HepG2 (cell line): ENCODE data around the gene DNAAF6. TPM values are rescaled to one million over a fixed set of nuclear protein-coding genes. Genes with fewer than 3 reads are reported as not detected.

Experiments used
- ATAC-seq: fragments of 200-7000 bp; cut with Tn5 transposase; 3 replicates; pipeline ENCODE4 v1.9.1; 2020; ENCODE audit warnings: mild to moderate bottlenecking, moderate library complexity
- BruUV-seq: library from RNA; stranded (reverse); fragments of 400-500 nt; replicated peaks from 2 replicates; lab custom pipeline; 2021; lab: Mats Ljungman, UMichigan
- CTCF ChIA-PET: fragments of 300-600 bp; formaldehyde crosslinking; extraction: SDS; loops from one replicate; lab custom pipeline; 2021; ENCODE audit warnings: low total read pairs, inconsistent platforms, low intra/inter-chr PET ratio; lab: Yijun Ruan, JAX
- POLR2A ChIA-PET: fragments of 350-600 bp; sonication (Branson Sonifier 250); formaldehyde crosslinking; loops from one replicate; lab custom pipeline; 2020; ENCODE audit warnings: antibody characterized with exemption, inconsistent platforms; lab: Yijun Ruan, JAX
- DNase-seq: peaks from one replicate; pipeline ENCODE4 v3.0.0-alpha.2; 2015; ENCODE audit warnings: low spot score
- FAIRE-seq: peaks from 3 replicates; lab custom pipeline; 2011; peaks lifted over from hg19 to GRCh38; lab: Jason Lieb, UNC
- H2AFZ ChIP-seq: one replicate; pipeline ENCODE4 v1.6.1; 2011; ENCODE audit warnings: low read length, inconsistent platforms
- H3K27ac ChIP-seq: fragments of 300-600 bp; 3 replicates; pipeline ENCODE4 v1.8.0; 2011; ENCODE audit warnings: mixed run types, mild to moderate bottlenecking, mixed read lengths, low read length, inconsistent platforms; ENCODE audit not compliant: insufficient read depth; ENCODE audit errors: extremely low read length
- H3K27me3 ChIP-seq, 2 experiments: fragments of 200-600 bp in 1 of 2; 2 replicates in 1 of 2; 3 replicates in 1 of 2; pipeline versions ENCODE4 v1.6.0 to v1.8.0; 2011; ENCODE audit warnings: low read length in 2 of 2, mild to moderate bottlenecking in 2 of 2, moderate library complexity in 2 of 2, inconsistent platforms in 1 of 2; ENCODE audit not compliant: insufficient read depth in 2 of 2, control insufficient read depth in 1 of 2
- H3K36me3 ChIP-seq, 2 experiments: fragments of 200-600 bp in 1 of 2; replicated peaks in 1 of 2; 2 replicates in 1 of 2; 3 replicates in 1 of 2; pipeline versions ENCODE4 v1.5.1 to v1.8.0; 2011; ENCODE audit warnings: low read length in 2 of 2, inconsistent platforms in 1 of 2; ENCODE audit not compliant: insufficient read depth in 2 of 2, control insufficient read depth in 1 of 2
- H3K4me1 ChIP-seq: 2 replicates; pipeline ENCODE4 v1.5.1; 2012; ENCODE audit warnings: low read length, inconsistent platforms; ENCODE audit not compliant: insufficient read depth
- H3K4me2 ChIP-seq: 2 replicates; pipeline ENCODE4 v1.6.0; 2011; ENCODE audit warnings: low read depth, low read length, inconsistent platforms
- H3K4me3 ChIP-seq, 3 experiments: fragments of 200-600 bp in 1 of 3; sonication (generic), shearing (Covaris generic) in 1 of 3; replicated peaks in 1 of 3; 2 replicates each; pipeline ENCODE4 v1.5.1; 2011 to 2016; ENCODE audit warnings: low read length in 3 of 3, inconsistent platforms in 2 of 3, low read depth in 2 of 3, mild to moderate bottlenecking in 2 of 3, control low read depth in 1 of 3, mixed read lengths in 1 of 3; ENCODE audit not compliant: insufficient read depth in 1 of 3
- H3K79me2 ChIP-seq: one replicate; pipeline ENCODE4 v1.6.1; 2011; ENCODE audit warnings: low read length, inconsistent platforms; ENCODE audit not compliant: insufficient read depth
- H3K9ac ChIP-seq: 2 replicates; pipeline ENCODE4 v1.6.0; 2011; ENCODE audit warnings: mild to moderate bottlenecking, low read depth, low read length, inconsistent platforms; ENCODE audit not compliant: insufficient read depth
- H3K9me3 ChIP-seq: 2 replicates; pipeline ENCODE4 v1.5.1; 2012; ENCODE audit warnings: mild to moderate bottlenecking, low read length
- H4K20me1 ChIP-seq: 2 replicates; pipeline ENCODE4 v1.6.0; 2011; ENCODE audit warnings: inconsistent platforms, mild to moderate bottlenecking, low read length, moderate library complexity; ENCODE audit not compliant: insufficient read depth
- ATF5 ChIP-seq: sonication (generic); formaldehyde crosslinking; IDR thresholded peaks from 2 replicates; pipeline ENCODE4 v1.4.0; 2020; ENCODE audit warnings: mild to moderate bottlenecking, low read depth, missing genetic modification reagents
- EED ChIP-seq: sonication (generic); formaldehyde crosslinking; IDR thresholded peaks from 2 replicates; pipeline ENCODE4 v1.5.0; 2020; ENCODE audit warnings: mild to moderate bottlenecking, missing genetic modification reagents
- MAFF ChIP-seq: IDR thresholded peaks from 2 replicates; pipeline ENCODE4 v1.6.1; 2011; ENCODE audit warnings: low read depth, low read length, improper control_type of control experiment
- MAFK ChIP-seq, 2 experiments: IDR thresholded peaks in 1 of 2; conservative IDR thresholded peaks in 1 of 2; 2 replicates each; pipeline ENCODE4 v1.6.1; 2011; ENCODE audit warnings: improper control_type of control experiment in 2 of 2, low read length in 2 of 2
- RBAK ChIP-seq: sonication (generic); formaldehyde crosslinking; IDR thresholded peaks from 2 replicates; pipeline ENCODE4 v1.5.1; 2020; ENCODE audit warnings: mild to moderate bottlenecking, missing genetic modification reagents
- ZNF318 ChIP-seq: sonication (generic); formaldehyde crosslinking; IDR thresholded peaks from 2 replicates; pipeline ENCODE4 v1.4.0; 2020; ENCODE audit warnings: mild to moderate bottlenecking, missing genetic modification reagents
- WGBS: methylation state at CpG from one replicate; pipeline ENCODE4 v1.1.6; 2017; ENCODE audit warnings: low lambda C conversion rate; 5-methylcytosine and 5-hydroxymethylcytosine counted together
- in situ Hi-C: cut with HindIII; loops from 2 replicates; pipeline ENCODE4 v1.10.0; 2017; ENCODE audit warnings: low pct_unique_long_range_greater_than_20kb; ENCODE audit not compliant: extremely low pct_ligation_motif_present
- intact Hi-C: fragments of 100-400 bp; cut with micrococcal nuclease; formaldehyde crosslinking; loops from one replicate; pipeline ENCODE4 v1.10.0; 2022; ENCODE audit not compliant: unreplicated experiment
- polyA plus RNA-seq, 8 experiments: library from polyadenylated mRNA; depleted of rRNA in 3 of 8; stranded (reverse) in 7 of 8; unstranded in 1 of 8; fragments of >200 nt; fragmentation: Illumina TruSeq in 4 of 8; extraction: Trizol in 4 of 8; gene quantifications; 2 replicates each; pipeline versions ENCODE4 v1.2.1 to v1.2.3, GENCODE V29; 2011 to 2016; ENCODE audit warnings: low read depth in 4 of 8, missing spikeins in 1 of 8, mixed read lengths in 1 of 8; ENCODE audit not compliant: insufficient read depth in 1 of 8
- total RNA-seq, 5 experiments: library from RNA; depleted of rRNA; stranded (reverse); fragments of >200 nt; fragmentation: Illumina TruSeq; extraction: Trizol; gene quantifications; 2 replicates each; pipeline ENCODE4 v1.2.3, GENCODE V29; 2016; ENCODE audit warnings: low read depth in 1 of 5
- TF ChIP-seq, protein P1 (sequence below): sonication (generic); formaldehyde crosslinking; IDR thresholded peaks from 2 replicates; pipeline ENCODE4 v1.9.0; 2022; ENCODE audit warnings: low read depth, missing genetic modification reagents

The DNAAF6 gene
- total and polyA plus RNA-seq, 2 of the 13 experiments (the other 11 are each of a cell fraction or from before 2014, with no cell fraction given) = not detected

DNA sequence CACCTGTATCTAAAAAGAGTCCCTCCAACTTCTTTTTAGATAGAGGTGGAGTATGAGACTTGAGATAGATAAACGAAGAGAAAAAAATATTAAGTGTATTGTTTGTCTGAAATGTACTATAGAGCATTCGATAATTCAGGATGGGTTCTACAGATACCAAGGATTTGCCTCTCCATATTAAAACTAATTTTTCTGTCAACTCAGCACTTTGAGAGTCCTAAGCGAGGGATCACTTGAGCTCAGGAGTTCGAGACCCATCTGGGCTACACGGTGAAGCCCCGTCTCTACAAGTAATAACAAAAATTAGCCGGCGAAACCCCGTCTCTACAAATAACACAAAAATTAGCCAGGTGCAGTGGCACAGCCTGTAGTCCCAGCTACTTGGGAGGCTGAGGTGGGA is 1.5 kb downstream of the DNAAF6 start:
- Histone ChIP-seq H3K36me3 (no peaks in the 10 kb centered on the region), H3K79me2 (no peaks in the 10 kb centered on the region), H3K4me3 (no peak overlapping the region), H3K27me3 (no peaks in the 10 kb centered on the region), H2AFZ (no peak overlapping the region), H3K4me2 (no peak overlapping the region), H3K4me1 (peaks cover 5% of the 10 kb centered on the region), H4K20me1 (no peaks in the 10 kb centered on the region), H3K9ac (no peak overlapping the region), H3K9me3 (no peaks in the 10 kb centered on the region), H3K27ac (no peak overlapping the region)
- ChIA-PET POLR2A (no interaction called here), CTCF (no interaction called here)
- FAIRE-seq = no peak
- BruUV-seq = no TSS peak
- DNase-seq = no peak
- ATAC-seq = no peak
- in situ Hi-C loops (no loop called here), intact Hi-C loops (no loop called here)
- TF ChIP-seq, protein P1, sequence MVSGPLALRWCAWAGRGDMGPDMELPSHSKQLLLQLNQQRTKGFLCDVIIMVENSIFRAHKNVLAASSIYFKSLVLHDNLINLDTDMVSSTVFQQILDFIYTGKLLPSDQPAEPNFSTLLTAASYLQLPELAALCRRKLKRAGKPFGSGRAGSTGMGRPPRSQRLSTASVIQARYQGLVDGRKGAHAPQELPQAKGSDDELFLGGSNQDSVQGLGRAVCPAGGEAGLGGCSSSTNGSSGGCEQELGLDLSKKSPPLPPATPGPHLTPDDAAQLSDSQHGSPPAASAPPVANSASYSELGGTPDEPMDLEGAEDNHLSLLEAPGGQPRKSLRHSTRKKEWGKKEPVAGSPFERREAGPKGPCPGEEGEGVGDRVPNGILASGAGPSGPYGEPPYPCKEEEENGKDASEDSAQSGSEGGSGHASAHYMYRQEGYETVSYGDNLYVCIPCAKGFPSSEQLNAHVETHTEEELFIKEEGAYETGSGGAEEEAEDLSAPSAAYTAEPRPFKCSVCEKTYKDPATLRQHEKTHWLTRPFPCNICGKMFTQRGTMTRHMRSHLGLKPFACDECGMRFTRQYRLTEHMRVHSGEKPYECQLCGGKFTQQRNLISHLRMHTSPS = no peak
- no peak for TF ChIP-seq ATF5 (CRISPR knock-in tag)
- peak; percentile 82 to 94 for TF ChIP-seq MAFK (conservative IDR thresholded peaks at IDR 0.05 in 1 of 2, IDR thresholded peaks at IDR 0.05 in 1 of 2; ENCODE audit: low read length in 2 of 2)
- peak; percentile 90 for TF ChIP-seq MAFF
- no peak for TF ChIP-seq RBAK
- TF ChIP-seq EED = no peak
- TF ChIP-seq ZNF318 (CRISPR knock-in tag) = no peak
- WGBS = 87% methylated on average over 9 of the region's 9 CpGs
